NCI-H1105 (cell line): Measurements from ENCODE around the gene CORT.
A peak's percentile ranks its signal among the peaks of the same experiment; 100 is the strongest.
"Not testable (repeated sequence)": the region's sequence is repeated elsewhere in the genome, so short reads cannot be mapped to it uniquely, and the experiment has no call there.

Source experiments
- DNase-seq: peaks from one replicate; lab custom pipeline; 2025; lab: John Stamatoyannopoulos, UW

Gene CORT, protein sequence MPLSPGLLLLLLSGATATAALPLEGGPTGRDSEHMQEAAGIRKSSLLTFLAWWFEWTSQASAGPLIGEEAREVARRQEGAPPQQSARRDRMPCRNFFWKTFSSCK

DNA sequence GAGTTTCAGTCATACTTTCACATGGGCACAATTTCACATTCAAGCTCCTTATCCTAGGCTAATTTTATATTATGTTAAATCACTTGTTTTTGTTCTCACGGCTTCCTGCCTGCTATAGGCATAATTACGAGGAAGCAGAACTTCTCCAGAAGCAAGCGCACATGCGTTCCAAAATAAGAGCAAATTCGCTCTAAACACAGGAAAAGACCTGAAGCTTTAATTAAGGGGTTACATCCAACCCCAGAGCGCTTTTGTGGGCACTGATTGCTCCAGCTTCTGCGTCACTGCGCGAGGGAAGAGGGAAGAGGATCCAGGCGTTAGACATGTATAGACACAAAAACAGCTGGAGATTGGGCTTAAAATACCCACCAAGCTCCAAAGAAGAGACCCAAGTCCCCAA is at the start of gene CORT:
Gene CORT, plus strand, starts transcription at position 281 of the 400 bp plus-strand sequence. CDS start 193 bp downstream, outside the sequence.
- DNase-seq = no peak

DNA sequence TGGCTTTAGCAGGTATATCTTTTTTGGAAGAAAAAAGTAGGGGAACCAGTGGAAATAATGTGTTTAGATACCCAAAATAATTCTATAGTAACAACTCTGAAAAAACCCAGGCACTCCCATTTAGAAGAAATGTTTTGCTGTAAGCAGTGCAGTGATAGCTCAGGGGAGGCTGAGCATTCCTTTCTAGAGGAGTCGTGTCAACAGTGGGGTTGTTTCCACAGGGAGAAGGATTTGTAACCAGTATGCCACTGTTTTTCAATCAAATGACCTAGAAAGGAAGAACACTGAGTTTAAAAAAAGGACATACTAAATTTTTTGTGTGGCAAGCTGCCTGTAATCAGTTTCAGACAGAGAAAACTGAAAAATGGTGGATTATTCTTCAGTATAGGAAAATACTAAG is 48.5 kb upstream of the CORT start:
- DNase-seq = no peak

DNA sequence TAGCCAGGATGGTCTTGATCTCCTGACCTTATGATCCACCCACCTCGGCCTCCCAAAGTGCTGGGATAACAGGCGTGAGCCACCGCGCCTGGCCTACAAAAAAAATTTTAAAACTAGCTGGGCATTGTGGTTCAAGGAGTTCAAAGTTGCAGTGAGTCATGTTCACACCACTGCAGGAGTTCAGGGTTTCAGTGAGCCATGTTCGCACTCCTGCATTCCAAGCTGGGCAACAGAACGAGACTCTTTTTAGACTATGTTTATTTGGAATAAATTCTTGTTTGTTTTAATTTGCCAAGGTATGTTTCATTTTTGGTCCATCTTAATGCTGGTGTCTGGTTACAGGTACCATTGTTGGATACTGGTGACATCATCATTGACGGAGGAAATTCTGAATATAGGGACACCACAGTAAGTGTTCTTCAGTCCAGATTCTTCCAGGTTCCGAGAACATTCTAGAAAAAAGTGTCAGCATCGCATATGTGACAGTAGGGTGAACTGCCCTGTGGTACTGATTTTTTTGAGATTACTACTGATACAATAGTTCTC is 47.0 kb upstream of the CORT start:
- DNase-seq = no peak

DNA sequence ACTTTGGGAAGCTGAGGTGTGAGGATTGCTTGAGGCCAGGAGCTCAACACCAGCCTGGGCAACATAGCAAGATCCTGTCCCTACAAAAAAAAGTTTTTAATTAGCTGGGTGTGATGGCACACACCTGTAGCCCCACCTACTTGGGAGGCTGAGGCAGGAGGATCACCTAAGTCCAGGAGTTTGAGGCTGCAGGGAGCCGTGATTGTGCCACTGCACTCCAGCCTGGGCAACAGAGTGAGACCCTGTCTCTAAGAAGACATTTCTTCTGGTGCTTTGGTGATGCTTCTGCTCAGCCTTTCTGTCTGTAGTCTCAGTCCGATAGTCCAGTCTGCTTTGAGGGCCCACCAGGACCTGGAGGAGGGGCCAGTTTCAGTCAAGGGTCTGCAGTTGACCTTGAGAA is 42.6 kb upstream of the CORT start:
- no peak for DNase-seq

DNA sequence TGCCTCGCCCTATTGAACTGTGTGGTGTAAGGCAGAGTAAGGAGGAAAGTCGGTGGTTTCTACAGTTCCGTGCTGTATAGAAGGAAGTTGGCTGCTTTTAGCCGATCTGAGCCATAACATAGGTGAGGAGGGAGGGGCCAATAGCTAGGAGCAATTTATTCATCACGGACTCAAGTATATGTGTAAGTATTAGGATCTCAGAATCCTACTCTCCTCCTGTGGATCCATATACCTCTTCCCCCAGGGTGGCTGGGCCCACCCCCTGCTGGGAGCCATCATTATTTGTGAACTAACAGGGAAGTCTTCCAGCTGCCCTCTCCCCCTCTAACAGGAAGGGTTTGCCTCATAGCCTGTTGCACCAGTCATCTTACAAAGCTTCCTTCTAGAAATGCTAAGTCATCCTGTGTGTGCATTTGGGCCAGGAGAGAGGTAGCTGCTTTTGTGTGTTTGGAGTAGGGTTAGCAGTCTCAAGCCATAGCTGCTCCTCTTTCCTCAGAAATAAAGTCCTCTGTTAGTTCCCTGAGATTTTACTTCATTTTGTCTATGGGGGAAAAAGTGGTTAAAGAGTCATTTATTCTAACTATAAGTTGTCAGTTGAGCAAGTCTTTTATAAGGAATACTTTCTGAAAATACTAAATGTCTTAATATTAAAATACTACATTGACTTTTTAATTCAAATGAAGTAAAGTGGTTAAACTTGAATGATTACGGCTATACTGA is 34.5 kb upstream of the CORT start:
- no peak for DNase-seq

DNA sequence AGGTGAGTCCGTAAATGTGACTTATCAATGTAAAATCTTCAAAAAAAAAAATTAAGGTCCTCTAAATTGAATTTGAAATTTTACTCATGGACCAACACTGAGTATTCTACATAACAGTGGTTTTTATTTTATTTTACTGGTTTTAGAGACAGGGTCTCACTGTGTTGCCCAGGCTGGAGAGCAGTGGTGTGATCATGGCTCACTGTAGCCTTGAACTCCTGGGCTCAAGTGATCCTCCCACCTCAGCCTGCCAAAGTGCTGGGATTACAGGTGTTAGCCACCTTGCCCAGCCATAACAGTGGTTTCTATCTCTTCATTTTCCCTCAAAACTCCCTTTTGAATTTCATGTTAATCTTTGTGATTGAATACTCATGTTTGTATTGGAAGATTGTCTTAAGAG is 33.9 kb upstream of the CORT start:
- DNase-seq = not testable (repeated sequence)

DNA sequence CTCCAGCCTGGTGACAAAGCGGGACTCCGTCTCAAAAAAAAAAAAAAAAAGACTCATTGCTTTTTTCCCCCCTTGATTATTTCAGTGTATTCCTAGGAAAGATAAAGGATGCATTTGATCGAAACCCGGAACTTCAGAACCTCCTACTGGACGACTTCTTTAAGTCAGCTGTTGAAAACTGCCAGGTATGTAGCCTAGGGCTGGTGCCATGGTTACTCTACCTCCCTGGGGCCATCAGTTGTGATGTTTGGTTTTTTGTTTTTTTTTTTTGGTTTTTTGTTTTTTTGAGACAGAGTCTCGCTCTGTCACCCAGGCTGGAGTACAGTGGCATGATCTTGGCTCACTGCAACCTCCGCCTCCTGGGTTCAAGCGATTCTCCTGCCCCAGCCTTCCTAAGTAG is 31.1 kb upstream of the CORT start:
- not testable (repeated sequence) for DNase-seq

DNA sequence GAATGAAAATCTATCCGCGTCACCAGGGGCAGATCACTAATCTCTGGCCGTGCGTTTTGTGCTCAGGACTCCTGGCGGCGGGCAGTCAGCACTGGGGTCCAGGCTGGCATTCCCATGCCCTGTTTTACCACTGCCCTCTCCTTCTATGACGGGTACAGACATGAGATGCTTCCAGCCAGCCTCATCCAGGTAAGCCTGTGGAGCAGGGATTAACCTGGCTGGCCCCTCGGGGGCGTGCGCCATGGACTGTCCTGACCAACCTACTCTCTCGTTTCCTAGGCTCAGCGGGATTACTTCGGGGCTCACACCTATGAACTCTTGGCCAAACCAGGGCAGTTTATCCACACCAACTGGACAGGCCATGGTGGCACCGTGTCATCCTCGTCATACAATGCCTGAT is 30.5 kb upstream of the CORT start:
- no peak for DNase-seq

DNA sequence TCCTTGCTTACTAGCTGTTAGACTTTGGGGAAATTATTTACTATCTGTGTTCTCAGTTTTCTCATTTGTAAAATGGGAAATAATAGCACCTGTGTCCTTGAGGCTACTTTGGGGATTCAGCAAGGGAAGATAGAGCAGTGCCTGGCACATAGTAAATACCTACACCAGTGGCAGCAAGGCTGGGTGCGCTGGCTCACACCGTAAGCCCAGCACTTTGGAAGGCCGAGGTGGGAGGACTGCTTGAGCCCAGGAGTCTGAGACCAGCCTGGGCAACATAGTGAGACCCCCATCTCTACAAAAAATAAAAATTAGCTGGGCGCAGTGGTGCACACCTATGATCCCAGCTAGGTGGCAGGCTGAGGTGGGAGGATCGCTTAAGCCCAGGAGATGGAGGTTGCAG is 28.2 kb upstream of the CORT start:
- no peak for DNase-seq

DNA sequence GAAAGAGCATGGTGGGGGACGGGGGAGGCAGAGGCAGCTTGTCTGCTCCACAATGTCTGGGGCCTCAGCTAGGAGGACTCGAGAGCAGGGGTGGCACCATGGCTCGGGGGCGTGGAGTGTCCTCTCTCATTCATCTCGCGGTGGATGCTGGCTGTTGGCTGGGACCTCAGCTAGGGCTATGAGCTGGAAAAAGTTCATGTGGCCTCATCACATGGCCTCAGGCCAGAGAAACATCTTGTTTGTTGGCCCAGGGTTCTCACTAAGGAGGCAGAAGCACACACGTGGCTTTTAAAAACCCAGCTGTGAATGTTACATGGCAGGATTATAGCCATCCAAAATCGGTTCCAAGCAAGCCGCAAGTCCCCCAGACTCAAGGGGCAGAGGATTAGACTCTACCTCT is 25.8 kb upstream of the CORT start:
- DNase-seq = no peak

DNA sequence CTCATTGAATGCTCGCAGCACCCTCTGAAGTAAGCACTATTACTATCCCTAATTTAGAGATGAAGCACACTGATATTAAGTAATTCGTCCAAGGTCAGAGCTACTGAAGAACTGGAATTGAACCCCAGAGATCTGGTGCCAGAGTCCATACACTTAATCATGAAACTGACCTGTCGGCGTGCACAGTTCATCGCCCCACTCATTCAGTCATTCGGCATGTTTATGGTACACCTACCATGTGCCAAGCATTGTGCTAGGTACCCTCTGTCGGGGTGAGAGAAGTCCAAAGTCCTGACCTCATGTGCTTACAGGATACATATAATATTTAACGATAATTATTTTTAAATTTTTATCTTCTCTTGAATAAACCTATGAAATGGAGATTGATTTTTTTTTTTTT is 25.2 kb upstream of the CORT start:
- no peak for DNase-seq

DNA sequence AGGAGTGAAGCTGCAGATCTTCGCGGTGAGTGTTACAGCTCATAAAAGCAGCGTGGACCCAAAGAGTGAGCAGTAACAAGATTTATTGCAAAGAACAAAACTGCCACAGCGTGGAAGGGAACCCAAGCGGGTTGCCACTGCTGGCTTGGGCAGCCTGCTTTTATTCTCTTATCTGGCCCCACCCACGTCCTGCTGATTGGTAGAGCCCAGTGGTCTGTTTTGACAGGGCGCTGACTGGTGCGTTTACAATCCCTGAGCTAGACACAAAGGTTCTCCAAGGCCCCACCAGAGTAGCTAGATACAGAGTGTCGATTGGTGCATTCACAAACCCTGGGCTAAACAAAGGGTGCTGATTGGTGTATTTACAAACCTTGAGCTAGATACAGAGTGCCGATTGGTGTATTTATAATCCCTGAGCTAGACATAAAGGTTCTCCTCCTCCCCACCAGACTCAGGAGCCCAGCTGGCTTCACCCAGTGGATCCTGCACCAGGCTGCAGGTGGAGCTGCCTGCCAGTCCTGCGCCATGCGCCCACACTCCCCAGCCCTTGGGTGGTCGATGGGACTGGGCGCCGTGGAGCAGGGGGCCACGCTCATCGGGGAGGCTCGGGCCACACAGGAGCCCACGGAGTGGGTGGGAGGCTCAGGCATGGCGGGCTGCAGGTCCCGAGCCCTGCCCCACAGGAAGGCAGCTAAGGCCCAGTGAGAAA is 23.9 kb upstream of the CORT start:
- not testable (repeated sequence) for DNase-seq

DNA sequence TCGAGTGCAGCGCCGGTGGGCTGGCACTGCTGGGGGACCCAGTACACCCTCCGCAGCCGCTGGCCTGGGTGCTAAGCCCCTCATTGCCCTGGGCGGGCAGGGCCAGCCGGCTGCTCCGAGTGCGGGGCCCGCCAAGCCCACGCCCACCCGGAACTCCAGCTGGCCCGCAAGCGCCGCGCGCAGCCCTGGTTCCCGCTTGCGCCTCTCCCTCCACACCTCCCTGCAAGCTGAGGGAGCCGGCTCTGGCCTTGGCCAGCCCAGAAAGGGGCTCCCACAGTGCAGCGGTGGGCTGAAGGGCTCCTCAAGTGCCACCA is 23.3 kb upstream of the CORT start:
- not testable (repeated sequence) for DNase-seq

DNA sequence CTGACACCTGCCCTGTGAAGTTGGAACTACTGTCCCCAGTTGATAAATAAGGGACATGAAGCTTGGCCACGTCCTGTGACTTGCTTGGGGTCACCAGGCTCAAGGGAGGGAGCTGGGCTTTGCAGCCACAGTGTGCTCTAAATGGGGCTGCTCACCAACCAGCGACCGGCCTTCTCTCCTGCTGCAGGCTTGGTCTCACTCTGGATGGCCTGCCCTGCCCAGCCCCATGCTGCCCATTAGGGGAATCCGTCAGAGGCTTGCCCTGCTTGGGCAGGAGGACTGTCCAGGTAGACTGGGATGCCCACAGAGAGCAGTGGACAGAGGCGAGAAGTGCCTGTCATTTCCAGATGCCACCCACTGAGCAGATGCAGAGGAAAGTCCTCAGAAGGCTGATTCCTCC is 20.8 kb upstream of the CORT start:
- no peak for DNase-seq

DNA sequence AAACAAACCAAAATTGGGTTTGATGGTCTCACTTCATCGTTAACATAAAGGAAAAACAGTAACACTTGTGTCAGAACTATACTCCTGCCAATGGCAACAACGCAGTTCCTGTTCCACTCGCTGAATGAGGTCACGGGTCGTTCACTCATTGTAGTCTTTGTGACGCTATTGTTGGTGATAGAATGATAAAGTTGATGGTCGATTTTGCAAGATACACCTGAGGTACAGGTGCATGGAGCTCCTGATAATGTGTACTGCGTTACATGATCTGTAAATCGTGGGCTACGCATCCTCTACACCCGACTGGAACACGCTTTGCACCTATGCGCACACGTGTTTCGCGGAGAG is 20.0 kb upstream of the CORT start:
- no peak for DNase-seq

DNA sequence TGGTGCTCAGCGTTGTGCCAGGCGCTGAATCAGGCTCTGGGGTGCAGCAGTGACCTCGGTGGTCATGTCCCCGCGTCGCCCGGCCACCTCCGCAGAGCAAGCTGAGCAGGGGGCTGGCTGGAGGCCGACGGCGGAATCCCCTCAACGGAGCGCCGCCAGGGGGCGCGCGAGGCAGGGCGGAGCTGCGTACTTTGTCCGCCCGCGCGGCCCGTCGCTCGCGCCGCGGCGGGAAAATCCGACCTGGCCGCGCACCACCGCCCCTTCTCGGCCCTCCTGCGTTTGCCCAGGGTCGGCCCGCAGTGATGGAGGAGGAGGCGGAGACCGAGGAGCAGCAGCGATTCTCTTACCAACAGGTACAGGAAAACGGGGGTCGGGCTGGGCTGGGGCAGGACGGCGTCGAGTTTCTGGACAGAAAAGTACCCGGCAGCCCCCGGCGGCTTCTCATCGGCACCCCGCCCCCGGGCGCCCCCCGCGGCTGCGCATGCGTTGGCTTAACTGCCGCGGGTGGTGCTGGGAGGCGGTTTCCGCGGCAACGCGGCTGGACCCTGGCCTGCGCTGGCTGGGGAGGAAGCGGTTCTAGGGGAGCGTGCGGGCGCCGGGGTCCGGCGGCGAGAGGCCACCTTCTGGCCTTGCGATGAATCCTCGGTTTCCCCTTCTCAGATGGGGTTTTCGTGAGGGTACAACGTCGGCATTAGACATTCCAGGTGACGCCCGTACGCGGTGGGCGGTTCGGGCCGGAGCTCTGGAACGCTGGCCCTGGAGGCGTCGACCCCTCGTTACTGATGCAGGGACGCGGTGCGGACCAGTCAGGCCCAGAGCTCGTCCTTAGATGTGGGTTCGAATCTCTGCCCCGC is 19.4 kb upstream of the CORT start, which contains the start of gene CENPS:
Gene CENPS, plus strand, starts transcription at position 218 of the 854 bp plus-strand sequence. Its CDS starts 85 bp downstream, at position 303.
- DNase-seq = peak; percentile 88

DNA sequence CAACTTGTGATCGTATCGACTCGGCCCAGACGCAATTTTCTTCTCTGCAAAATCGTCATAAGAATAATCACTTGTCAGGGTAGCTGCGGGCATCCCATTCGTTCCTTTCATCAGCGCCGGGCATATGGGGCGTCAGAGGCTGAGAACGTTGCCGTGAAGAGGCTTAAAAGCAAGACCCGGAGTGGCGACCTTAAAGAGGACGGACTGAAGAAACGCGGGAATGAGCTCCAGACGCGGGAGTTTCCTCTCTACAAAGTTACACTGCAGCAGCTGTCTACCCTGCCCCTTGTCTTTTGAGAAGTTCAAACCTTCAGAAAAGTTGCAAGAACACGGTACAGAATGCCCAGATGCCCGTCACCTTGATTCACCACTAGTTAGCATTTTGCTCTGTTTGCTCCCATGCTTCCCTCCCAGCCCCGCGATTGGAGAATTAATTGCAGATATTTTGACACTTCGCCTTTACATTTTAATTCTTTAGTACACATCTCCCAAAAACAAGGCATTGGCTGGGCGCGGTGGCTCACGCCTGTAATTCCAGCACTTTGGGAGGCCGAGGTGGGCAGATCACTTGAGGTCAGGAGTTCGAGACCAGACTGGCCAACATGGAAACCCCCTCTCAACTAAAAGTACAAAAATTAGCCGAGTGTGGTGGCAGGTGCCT is 18.6 kb upstream of the CORT start:
- DNase-seq = no peak

DNA sequence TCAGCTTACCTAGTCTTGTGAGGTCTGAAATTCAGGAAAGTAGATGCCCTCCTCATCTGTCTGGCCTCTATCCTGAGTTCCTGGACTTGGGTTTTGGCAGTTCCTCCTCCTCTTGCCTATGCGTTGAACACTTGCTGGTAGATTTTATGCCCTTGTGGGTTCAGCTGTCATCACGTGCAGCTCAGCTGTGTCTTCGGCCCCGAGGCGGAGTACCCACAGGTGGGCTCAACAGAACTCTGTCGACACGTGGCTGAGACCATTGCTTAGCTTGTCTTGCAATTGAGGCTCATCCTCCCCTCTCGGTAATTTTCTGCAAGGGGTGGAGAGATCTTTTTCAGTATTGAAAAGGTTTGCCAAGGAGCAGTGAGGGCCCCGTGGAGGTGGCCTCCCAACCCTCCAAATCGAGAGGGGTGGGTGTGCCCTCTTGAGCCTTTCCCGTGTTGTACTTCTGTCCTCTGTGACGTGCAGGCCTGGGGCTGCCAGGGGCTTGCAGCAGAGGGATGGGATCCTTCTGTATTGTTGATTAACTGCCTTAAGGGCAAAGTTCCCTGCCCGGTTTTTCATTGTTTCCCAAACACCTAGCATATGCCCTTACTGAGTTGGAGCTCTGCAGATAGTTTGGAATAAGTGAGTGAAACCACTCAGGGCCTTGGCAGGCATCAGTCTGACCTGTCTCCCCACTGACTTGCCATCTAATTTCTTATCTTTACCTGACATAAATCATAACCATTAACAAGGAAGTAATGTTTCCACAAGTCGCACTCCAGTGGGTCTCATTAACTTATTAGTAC is 16.7 kb upstream of the CORT start:
- no peak for DNase-seq

DNA sequence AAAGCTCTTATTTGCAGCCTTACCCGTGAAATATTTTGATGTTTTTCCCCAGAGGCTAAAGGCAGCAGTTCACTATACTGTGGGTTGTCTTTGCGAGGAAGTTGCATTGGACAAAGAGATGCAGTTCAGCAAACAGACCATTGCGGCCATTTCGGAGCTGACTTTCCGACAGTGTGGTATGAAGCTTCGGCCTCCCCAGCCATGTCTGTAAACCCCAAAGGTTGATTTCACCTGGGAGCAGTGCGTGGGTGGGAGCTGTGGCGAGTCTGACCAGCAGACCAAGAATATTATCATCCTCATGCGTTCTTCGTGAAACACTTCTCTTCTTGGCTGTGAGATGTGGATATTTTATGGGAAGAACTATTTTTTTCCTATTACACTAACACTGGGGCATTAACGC is 16.0 kb upstream of the CORT start:
- no peak for DNase-seq

DNA sequence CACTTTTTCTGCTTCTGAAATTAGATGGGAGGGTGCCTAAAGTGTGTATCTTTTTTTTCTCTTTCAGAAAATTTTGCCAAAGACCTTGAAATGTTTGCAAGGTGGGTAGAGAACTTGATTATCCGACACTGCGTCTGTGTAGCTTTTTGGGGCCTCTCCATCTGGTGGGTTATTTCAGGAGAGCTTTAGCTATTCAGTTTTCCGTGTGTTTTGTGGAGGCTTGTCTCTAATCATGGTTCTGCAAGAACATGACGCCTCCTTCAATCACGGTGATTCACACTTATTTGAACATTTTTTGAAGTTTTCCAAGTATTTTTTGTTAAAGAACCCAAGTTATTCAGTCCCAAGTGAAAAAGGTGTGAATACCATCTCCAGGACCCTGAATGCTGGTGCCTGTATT is 15.2 kb upstream of the CORT start:
- DNase-seq = no peak

DNA sequence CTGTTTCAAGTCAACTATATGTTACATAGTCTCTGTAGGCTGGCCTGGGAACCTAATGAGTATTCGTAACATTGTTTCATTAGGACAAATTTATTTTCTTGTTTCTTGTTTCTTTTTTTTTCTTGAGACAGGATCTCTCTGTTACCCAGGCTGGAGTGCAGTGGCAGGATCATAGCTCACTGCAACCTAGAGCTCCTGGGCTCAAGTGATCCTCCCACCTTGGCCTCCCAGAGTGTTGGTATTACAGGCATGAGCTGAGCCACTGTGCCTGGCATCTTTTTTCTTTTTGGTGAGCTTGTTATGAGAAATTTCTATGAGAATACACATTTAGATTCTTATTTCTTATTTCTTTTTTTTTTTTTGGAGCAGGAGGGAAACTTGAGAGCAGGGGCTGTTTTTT is 12.8 kb upstream of the CORT start:
- no peak for DNase-seq
